NCI-H2029 treated with DMSO at 0.1 percent for 48 hours (cell line): ENCODE data around the gene PRKAG1.

Experiments
- DNase-seq: peaks from one replicate; lab custom pipeline; 2025; lab: John Stamatoyannopoulos, UW

The PRKAG1 gene

GRCh38 chr12:49031573-49032161, 13.1 kb upstream of the PRKAG1 start:
- no peak for DNase-seq

GRCh38 chr12:49030714-49031572, 12.4 kb upstream of the PRKAG1 start:
- DNase-seq, result no peak

GRCh38 chr12:49030119-49030518, 11.5 kb upstream of the PRKAG1 start:
- DNase-seq, result no peak

GRCh38 chr12:49028666-49029275, 10.2 kb upstream of the PRKAG1 start:
- DNase-seq, result no peak

GRCh38 chr12:49027846-49028555, 9.4 kb upstream of the PRKAG1 start:
- DNase-seq, result no peak

GRCh38 chr12:49026678-49027480, 8.3 kb upstream of the PRKAG1 start:
- no peak for DNase-seq

GRCh38 chr12:49026101-49026500, 7.5 kb upstream of the PRKAG1 start:
- no peak for DNase-seq

- DNase-seq, result no peak
These were observed 6.9 kb upstream of the PRKAG1 start for GRCh38 chr12:49025463-49025862.

GRCh38 chr12:49024543-49024942, 6.0 kb upstream of the PRKAG1 start:
- no peak for DNase-seq

GRCh38 chr12:49023812-49024211, 5.2 kb upstream of the PRKAG1 start:
- no peak for DNase-seq

GRCh38 chr12:49022558-49023178, 4.1 kb upstream of the PRKAG1 start:
- no peak for DNase-seq

- DNase-seq, result no peak
These were observed 2.8 kb upstream of the PRKAG1 start for GRCh38 chr12:49021292-49021915.

GRCh38 chr12:49020441-49020840, 1.9 kb upstream of the PRKAG1 start:
- DNase-seq, result no peak

- no peak for DNase-seq
These were observed 1.1 kb upstream of the PRKAG1 start for GRCh38 chr12:49019443-49020324.

- DNase-seq, result no peak
These were observed 499 bp upstream of the PRKAG1 start for GRCh38 chr12:49019120-49019430.

- DNase-seq, result no peak
These were observed 700 bp downstream of the PRKAG1 start for GRCh38 chr12:49017891-49018260.

- DNase-seq, result no peak
These were observed 3.4 kb downstream of the PRKAG1 start for GRCh38 chr12:49015196-49015595.

GRCh38 chr12:49014547-49014946, 4.0 kb downstream of the PRKAG1 start:
- no peak for DNase-seq

GRCh38 chr12:49013428-49013827, 5.1 kb downstream of the PRKAG1 start:
- DNase-seq, result no peak

GRCh38 chr12:49012739-49013138, 5.8 kb downstream of the PRKAG1 start:
- DNase-seq, result no peak
